ENCODE measurements around the gene MLLT1.
A peak's percentile ranks its signal among the peaks of the same experiment; 100 is the strongest.

The MLLT1 gene

DNA sequence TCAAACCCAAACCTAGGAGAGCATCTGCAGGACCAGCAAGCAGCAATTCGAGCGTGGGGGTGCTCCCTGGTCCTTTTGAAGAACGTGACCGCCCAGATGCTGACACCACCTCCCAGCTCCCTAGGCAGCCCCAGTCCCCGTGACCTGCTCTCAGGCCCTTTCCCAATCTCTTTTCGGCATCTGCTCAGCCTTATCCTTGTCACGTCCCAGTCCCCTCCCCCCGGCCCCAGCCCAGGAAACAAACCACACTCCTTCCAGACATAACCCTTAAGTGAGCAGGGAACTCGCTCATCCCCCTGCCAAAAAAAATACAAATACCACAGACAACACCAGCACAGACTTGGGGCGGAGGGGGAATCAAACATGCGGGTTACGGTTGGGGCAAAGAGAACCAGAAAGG lies 3.3 kb downstream of the MLLT1 start:
- TF ChIP-seq, protein P1, sequence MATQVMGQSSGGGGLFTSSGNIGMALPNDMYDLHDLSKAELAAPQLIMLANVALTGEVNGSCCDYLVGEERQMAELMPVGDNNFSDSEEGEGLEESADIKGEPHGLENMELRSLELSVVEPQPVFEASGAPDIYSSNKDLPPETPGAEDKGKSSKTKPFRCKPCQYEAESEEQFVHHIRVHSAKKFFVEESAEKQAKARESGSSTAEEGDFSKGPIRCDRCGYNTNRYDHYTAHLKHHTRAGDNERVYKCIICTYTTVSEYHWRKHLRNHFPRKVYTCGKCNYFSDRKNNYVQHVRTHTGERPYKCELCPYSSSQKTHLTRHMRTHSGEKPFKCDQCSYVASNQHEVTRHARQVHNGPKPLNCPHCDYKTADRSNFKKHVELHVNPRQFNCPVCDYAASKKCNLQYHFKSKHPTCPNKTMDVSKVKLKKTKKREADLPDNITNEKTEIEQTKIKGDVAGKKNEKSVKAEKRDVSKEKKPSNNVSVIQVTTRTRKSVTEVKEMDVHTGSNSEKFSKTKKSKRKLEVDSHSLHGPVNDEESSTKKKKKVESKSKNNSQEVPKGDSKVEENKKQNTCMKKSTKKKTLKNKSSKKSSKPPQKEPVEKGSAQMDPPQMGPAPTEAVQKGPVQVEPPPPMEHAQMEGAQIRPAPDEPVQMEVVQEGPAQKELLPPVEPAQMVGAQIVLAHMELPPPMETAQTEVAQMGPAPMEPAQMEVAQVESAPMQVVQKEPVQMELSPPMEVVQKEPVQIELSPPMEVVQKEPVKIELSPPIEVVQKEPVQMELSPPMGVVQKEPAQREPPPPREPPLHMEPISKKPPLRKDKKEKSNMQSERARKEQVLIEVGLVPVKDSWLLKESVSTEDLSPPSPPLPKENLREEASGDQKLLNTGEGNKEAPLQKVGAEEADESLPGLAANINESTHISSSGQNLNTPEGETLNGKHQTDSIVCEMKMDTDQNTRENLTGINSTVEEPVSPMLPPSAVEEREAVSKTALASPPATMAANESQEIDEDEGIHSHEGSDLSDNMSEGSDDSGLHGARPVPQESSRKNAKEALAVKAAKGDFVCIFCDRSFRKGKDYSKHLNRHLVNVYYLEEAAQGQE (IDR thresholded peaks at IDR 0.05; ENCODE audit: insufficient read depth in 1 of 2, low read depth in 2 of 2, low read length in 2 of 2) = no peak
- no peak for TF ChIP-seq SIN3A (IDR thresholded peaks at IDR 0.05; ENCODE audit: borderline replicate concordance, insufficient read depth, low read length)
- no peak for TF ChIP-seq FOXP2 (optimal IDR thresholded peaks at IDR 0.05; ENCODE audit: borderline replicate concordance, extremely low read depth, extremely low read length, insufficient read depth)
- no peak for TF ChIP-seq POLR2AphosphoS5 (IDR thresholded peaks at IDR 0.05; ENCODE audit: low read depth, low read length)
- no peak for TF ChIP-seq TAF1 (IDR thresholded peaks at IDR 0.05; ENCODE audit: borderline replicate concordance, insufficient read depth, low read length)

DNA sequence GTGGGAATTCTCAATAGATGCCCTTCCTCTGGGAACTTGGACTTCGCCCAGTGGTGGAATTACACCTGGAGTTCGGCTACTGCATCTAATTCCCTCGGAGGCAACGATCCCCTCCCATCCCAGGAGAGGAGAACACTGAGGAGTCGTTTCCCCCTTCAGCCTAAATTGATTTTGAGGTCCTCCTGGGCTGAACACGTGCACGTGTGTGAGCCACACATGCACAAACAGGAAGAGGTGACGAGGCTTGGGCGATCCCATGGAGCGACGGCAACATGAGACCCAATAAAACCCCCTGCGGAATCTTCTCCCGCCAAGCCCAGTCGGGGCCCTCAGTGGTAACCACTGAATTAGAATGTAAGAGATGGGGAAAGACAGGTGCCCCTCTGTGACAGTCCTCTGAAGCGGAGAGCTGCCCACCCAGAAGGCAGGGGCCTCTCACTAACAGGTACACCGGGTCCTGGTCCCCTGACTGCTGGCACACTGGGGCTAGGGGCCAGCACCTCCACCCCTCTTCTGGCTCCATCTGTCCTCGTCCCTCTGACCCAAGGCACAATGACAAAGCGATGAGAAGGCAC lies 4.5 kb downstream of the MLLT1 start:
- no peak for TF ChIP-seq FOXP2 (optimal IDR thresholded peaks at IDR 0.05; ENCODE audit: borderline replicate concordance, extremely low read depth, extremely low read length, insufficient read depth)
- no peak for TF ChIP-seq TAF1 (IDR thresholded peaks at IDR 0.05; ENCODE audit: borderline replicate concordance, insufficient read depth, low read length)
- TF ChIP-seq SIN3A (IDR thresholded peaks at IDR 0.05; ENCODE audit: borderline replicate concordance, insufficient read depth, low read length) = no peak
- TF ChIP-seq, protein P1 (IDR thresholded peaks at IDR 0.05; ENCODE audit: insufficient read depth in 1 of 2, low read depth in 2 of 2, low read length in 2 of 2) = no peak
- no peak for TF ChIP-seq POLR2AphosphoS5 (IDR thresholded peaks at IDR 0.05; ENCODE audit: low read depth, low read length)

DNA sequence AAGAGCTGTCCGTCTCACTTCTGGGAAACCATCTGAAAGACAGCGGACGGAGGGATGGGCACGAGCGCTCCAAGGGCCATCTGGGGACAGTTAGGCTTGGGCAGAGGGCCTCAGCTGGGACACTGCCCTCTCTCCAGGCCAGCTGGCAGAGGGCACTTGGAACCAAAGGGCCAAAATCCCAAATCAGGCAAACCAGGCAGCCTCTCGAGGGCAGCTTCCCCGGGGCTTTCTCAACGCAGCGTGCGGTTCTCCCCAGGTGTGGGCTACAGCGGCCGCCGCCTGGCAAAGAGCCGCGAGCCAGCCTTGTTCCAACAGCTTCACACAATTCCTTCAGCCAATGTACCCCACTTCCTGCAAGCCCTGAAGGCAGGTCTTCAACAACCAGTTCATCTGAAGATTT lies 5.0 kb downstream of the MLLT1 start:
- TF ChIP-seq SIN3A (IDR thresholded peaks at IDR 0.05; ENCODE audit: borderline replicate concordance, insufficient read depth, low read length) (no peak), TAF1 (IDR thresholded peaks at IDR 0.05; ENCODE audit: borderline replicate concordance, insufficient read depth, low read length) (no peak), FOXP2 (optimal IDR thresholded peaks at IDR 0.05; ENCODE audit: borderline replicate concordance, extremely low read depth, extremely low read length, insufficient read depth) (no peak), POLR2AphosphoS5 (IDR thresholded peaks at IDR 0.05; ENCODE audit: low read depth, low read length) (no peak)
- TF ChIP-seq, protein P1 (IDR thresholded peaks at IDR 0.05; ENCODE audit: insufficient read depth in 1 of 2, low read depth in 2 of 2, low read length in 2 of 2) = no peak

DNA sequence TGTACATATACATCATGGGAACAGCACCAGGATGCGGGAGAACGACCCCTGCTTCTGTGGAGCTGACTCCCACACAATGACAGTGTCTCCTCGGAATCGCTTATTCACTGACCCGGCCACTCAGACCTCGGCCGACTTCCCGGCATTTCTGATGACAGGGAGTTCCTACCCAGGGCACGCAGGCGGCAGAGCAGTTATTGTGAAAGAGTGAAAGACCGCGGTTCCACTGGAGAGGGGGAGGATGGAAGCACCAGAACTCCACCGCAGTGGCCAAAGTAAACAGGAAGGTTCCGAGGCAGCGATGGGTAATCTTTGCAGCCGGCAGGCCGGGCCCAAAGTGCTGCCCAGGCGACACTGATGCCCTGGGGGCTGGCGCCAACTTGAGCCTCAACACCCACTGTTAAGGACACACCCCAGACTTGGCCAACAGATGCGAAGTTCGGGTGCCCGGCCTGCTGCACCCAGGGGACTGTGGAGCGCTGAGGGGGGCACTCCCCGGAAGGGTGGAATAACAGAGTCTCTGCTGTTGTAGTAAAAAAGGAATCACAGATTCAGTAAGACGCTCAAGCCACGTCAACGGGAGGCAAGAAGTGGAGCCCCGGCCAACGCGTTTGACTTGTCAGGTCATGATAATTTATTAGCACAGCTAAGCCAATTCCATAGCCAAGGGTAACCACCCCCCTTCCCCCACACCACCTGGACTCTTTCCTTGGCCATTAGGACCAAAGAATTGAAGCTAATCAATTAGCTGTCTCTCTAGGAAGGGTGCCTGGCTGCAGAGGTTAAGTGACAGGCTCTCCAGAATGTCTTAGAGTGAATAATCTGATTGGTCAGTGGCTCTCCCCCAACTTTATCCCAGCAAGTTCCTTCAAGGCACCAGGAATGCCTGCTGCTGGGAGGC lies 5.8 kb downstream of the MLLT1 start:
- TF ChIP-seq FOXP2 (optimal IDR thresholded peaks at IDR 0.05; ENCODE audit: borderline replicate concordance, extremely low read depth, extremely low read length, insufficient read depth) (peak; percentile 95), TAF1 (IDR thresholded peaks at IDR 0.05; ENCODE audit: borderline replicate concordance, insufficient read depth, low read length) (peak; percentile 48; the same call in 1 of the 2 replicates), POLR2AphosphoS5 (IDR thresholded peaks at IDR 0.05; ENCODE audit: low read depth, low read length) (peak; percentile 33; the same call in 1 of the 2 replicates), SIN3A (IDR thresholded peaks at IDR 0.05; ENCODE audit: borderline replicate concordance, insufficient read depth, low read length) (peak; percentile 88; the same call in 1 of the 2 replicates)
- TF ChIP-seq, protein P1 (IDR thresholded peaks at IDR 0.05; ENCODE audit: insufficient read depth in 1 of 2, low read depth in 2 of 2, low read length in 2 of 2) = peak in 1 of 2 experiments; percentile 58; a peak in 1 of 4 replicates
